Heart left ventricle (tissue), 13 donors: ENCODE results near the gene FANCG.

ENCODE experiments used
- CTCF ChIP-seq, 12 donors: fragments of 200-600 bp; sonication (generic) in 4 of 12; IDR thresholded peaks; one replicate each; pipeline versions ENCODE4 v1.5.0 to v1.8.0; 2018 to 2022; ENCODE audit warnings: antibody characterized with exemption in 12 of 12, mild to moderate bottlenecking in 5 of 12
- POLR2A ChIP-seq, 2 donors: fragments of 450-650 bp; IDR thresholded peaks; one replicate each; pipeline ENCODE4 v1.6.1; 2017; ENCODE audit warnings: antibody characterized with exemption in 2 of 2, mild to moderate bottlenecking in 2 of 2, moderate library complexity in 2 of 2
- donor health status: ischemic (EF 13 %, LVEDD 7.1; RV severe dilation, severe dysfunction).
- donor health status: DM: no; HTN: yes; CAD: no.
- donor health status: DM: no; HTN: no; CAD: no.
- donor health status: ischemic (EF 25% LVEDD 6.9; RV normal size, moderate dysfunction).
- donor health status: ischemic (EF 25% LVEDD 5.7; RV mildly dilated, moderate dysfunction).
- donor health status: ischemic (EF 35%, LVEDD 5.7; RV mildly dilated, moderate dysfunction).
- donor health status: nonischemic (EF 11% LVEDD 7.7; RV severe dilation, severe dysfunction).
- donor health status: DM: yes; HTN: yes; CAD: no.
- donor health status: PGD.
- donor health status: ischemic (EF 29% LVEDD 5.4; RV normal size, mild dysfunction).
- donor health status: nonischemic (EF 23%, LVEDD 6.1; RV moderate dilation, normal function).

GRCh38 chr9:35097573-35097972 is 17.8 kb upstream of the FANCG start:
- TF ChIP-seq CTCF (IDR thresholded peaks at IDR 0.05) (no peak), POLR2A (IDR thresholded peaks at IDR 0.05) (no peak)
